Rectal smooth muscle tissue (tissue), 1 donor: ENCODE results near the gene RPIA.
"Not testable (repeated sequence)": the region's sequence is repeated elsewhere in the genome, so short reads cannot be mapped to it uniquely, and the experiment has no call there.

Source experiments
- H3K27ac ChIP-seq: one replicate; pipeline ENCODE4 v1.7.0; 2013; ENCODE audit warnings: low read depth, low read length, inconsistent platforms
- H3K27me3 ChIP-seq: one replicate; pipeline ENCODE4 v1.7.0; 2013; ENCODE audit warnings: low read length; ENCODE audit not compliant: control insufficient read depth, insufficient read depth
- H3K36me3 ChIP-seq: one replicate; pipeline ENCODE4 v1.7.0; 2013; ENCODE audit warnings: low read length; ENCODE audit not compliant: control insufficient read depth, insufficient read depth
- H3K4me1 ChIP-seq: one replicate; pipeline ENCODE4 v1.7.0; 2013; ENCODE audit warnings: low read length; ENCODE audit not compliant: control insufficient read depth, insufficient read depth
- H3K4me3 ChIP-seq: one replicate; pipeline ENCODE4 v1.7.0; 2013; ENCODE audit warnings: low read length
- H3K9ac ChIP-seq: one replicate; pipeline ENCODE4 v1.7.0; 2013; ENCODE audit warnings: low read length

RPIA gene

GRCh38 chr2:88691339-88692183 lies at the start of gene RPIA:
Gene RPIA (plus strand): TSS chr2:88691673. CDS start chr2:88691699, 26 bp downstream.
- peak within 1 kb of the TSS; percentile 72 for H3K9ac ChIP-seq
- H3K4me3 ChIP-seq: peak within 1 kb of the TSS; percentile 94
- H3K27ac ChIP-seq: peak within 1 kb of the TSS; percentile 73
- H3K27me3 ChIP-seq: no peaks in the 10 kb centered on the region
- no peaks in the 10 kb centered on the region for H3K36me3 ChIP-seq
- H3K4me1 ChIP-seq: peaks cover 2% of the 10 kb centered on the region

DNA sequence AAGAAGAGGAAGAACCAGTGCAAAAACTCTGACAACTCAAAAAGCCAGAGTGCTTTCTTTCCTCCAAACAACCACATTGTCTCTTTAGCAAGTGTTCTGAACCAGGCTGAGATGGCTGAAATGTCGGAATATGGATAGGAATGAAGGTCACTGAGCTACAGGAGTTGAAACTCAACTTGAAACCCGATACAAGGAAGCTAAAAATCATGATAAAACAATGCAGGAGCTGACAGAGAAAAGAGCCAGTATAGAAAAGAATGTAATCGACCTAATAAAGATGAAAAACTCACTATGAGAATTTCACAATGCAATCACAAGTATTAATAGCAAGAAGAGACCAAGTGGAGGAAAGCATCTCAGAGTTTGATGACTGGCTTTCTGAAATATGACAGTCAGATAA lies 49.2 kb upstream of the RPIA start:
- Histone ChIP-seq H3K27ac (no peak overlapping the region), H3K27me3 (no peaks in the 10 kb centered on the region), H3K4me1 (no peaks in the 10 kb centered on the region), H3K36me3 (no peaks in the 10 kb centered on the region), H3K9ac (no peak overlapping the region), H3K4me3 (no peak overlapping the region)

DNA sequence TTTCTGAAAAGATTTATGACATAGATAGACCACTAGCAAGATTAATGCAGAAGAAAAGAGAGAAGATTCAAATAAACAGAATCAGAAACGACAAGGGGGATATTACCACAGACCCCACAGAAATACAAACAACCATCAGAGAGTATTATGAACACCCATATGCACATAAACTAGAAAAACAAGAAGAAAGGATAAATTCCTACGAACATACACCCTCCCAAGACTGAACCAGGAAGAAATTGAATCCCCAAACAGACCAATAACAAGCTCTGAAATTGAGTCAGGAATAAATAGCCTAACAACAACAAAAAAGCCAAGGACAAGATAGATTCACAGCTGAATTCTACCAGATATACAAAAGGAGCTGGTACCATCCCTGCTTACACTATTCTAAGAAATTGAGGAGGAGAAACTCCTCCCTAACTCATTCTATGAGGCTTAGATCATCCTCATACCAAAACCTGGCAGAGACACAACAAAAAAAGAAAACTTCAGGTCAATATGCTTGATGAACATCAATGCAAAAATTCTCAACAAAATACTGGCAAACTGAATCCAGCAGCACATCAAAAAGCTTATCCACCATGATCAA lies 46.1 kb upstream of the RPIA start:
- H3K9ac ChIP-seq, H3K4me3 ChIP-seq, H3K27ac ChIP-seq: not testable (repeated sequence)

GRCh38 chr2:88651646-88652045 lies 39.8 kb upstream of the RPIA start:
- no peaks in the 10 kb centered on the region for H3K4me1 ChIP-seq
- H3K9ac ChIP-seq: no peak overlapping the region
- H3K27me3 ChIP-seq: no peaks in the 10 kb centered on the region
- H3K4me3 ChIP-seq: no peak overlapping the region
- H3K36me3 ChIP-seq: no peaks in the 10 kb centered on the region
- H3K27ac ChIP-seq: no peak overlapping the region

More for the DNA sequence above, 46.1 kb upstream of the RPIA start:
- H3K4me1 ChIP-seq, H3K36me3 ChIP-seq, H3K27me3 ChIP-seq: not testable (repeated sequence)

GRCh38 chr2:88654714-88655113 lies 36.8 kb upstream of the RPIA start:
- Histone ChIP-seq H3K4me3 (no peak overlapping the region), H3K27me3 (no peaks in the 10 kb centered on the region), H3K27ac (no peak overlapping the region), H3K36me3 (no peaks in the 10 kb centered on the region), H3K4me1 (no peaks in the 10 kb centered on the region), H3K9ac (no peak overlapping the region)

DNA sequence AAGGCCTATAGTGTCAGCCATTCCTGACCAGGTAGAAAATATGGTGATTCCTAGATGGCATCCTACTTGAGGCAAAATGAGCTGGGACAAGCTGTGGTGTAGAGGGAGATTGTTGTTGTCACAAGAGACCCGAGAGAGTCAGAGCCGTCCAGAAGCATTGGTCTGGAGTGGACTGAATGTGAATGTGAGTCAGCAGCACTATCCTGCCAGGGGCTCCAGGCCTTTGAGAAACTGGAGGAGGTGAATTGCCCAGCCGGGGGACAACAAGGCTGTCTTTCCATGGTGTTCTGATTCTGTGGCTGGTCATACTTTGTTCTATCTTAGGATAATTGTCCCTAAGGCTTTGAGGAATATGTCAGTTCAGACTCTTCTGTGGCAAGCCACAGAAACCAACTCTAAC lies 34.8 kb upstream of the RPIA start:
- no peaks in the 10 kb centered on the region for H3K36me3 ChIP-seq
- H3K9ac ChIP-seq: no peak overlapping the region
- no peak overlapping the region for H3K27ac ChIP-seq
- no peaks in the 10 kb centered on the region for H3K4me1 ChIP-seq
- no peaks in the 10 kb centered on the region for H3K27me3 ChIP-seq
- H3K4me3 ChIP-seq: no peak overlapping the region

DNA sequence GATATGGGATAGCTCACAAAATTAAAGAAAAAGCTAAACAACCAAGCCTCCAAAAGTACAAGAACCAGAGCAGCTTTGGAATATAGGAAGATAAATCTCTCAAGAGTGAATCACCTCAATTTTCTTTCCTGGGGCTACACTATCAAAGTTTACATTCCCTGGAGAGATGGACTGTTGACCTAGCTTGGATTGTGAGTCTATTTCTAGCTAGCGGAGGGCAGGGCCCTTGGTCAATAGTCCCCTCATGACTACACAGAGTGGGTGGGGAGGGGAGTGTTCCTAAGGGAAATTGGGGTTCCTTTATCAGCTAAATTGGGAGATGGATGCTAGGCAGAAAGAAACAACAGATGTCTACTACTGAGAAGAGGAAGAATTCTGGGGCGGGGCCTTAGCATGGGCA lies 34.3 kb upstream of the RPIA start:
- Histone ChIP-seq H3K27ac (no peak overlapping the region), H3K36me3 (no peaks in the 10 kb centered on the region), H3K4me3 (no peak overlapping the region), H3K27me3 (no peaks in the 10 kb centered on the region), H3K9ac (no peak overlapping the region), H3K4me1 (no peaks in the 10 kb centered on the region)

DNA sequence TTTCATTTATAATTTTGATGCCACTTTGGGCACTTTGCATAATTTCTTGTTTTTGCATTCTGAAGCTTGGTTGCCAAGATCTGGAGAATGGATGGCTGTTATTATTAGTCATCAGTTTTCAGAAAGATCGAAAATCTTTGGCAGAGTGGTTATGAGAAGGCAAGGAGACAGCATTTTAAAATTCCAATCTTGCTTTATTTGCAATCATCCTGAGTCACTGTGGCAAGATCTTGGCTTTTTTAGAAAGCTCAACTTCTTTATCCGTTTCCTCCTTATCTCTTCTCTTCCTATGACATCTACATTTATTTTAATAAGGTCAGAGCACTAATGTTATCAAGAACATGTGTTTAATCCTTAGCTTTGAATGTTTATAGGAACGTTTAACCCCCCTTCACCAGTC lies 33.1 kb upstream of the RPIA start:
- no peak overlapping the region for H3K4me3 ChIP-seq
- no peaks in the 10 kb centered on the region for H3K4me1 ChIP-seq
- no peak overlapping the region for H3K27ac ChIP-seq
- no peaks in the 10 kb centered on the region for H3K36me3 ChIP-seq
- no peaks in the 10 kb centered on the region for H3K27me3 ChIP-seq
- no peak overlapping the region for H3K9ac ChIP-seq

- H3K36me3 ChIP-seq: no peaks in the 10 kb centered on the region
- peak overlapping the region; percentile 6 for H3K27ac ChIP-seq
- H3K9ac ChIP-seq: no peak overlapping the region
- H3K4me1 ChIP-seq: no peaks in the 10 kb centered on the region
- no peak overlapping the region for H3K4me3 ChIP-seq
- H3K27me3 ChIP-seq: no peaks in the 10 kb centered on the region
Measured at GRCh38 chr2:88658881-88659537, 32.5 kb upstream of the RPIA start.

GRCh38 chr2:88659538-88659915 lies 31.9 kb upstream of the RPIA start:
- Histone ChIP-seq H3K27me3 (no peaks in the 10 kb centered on the region), H3K4me3 (no peak overlapping the region), H3K9ac (no peak overlapping the region), H3K27ac (no peak overlapping the region), H3K36me3 (no peaks in the 10 kb centered on the region), H3K4me1 (no peaks in the 10 kb centered on the region)

DNA sequence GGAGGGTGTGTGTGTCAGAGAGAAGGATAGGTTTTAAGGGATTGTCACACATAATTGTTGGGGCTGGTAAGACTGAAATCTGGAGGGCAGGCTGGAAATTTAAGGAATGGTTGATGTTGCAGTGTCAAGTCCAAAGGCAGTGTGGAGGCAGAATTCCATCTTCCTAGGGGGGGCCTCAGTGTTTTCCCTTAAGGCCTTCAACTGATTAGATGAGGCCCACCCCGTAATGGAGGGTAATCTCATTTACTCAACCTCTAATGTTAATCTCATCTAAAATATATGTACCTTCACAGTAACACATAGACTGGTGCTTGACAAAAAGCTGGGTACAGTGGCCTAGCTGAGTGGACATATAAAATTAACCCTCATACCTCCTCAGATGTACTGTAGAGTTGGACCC lies 30.9 kb upstream of the RPIA start:
- no peaks in the 10 kb centered on the region for H3K36me3 ChIP-seq
- H3K27me3 ChIP-seq: no peaks in the 10 kb centered on the region
- no peak overlapping the region for H3K9ac ChIP-seq
- H3K27ac ChIP-seq: no peak overlapping the region
- no peaks in the 10 kb centered on the region for H3K4me1 ChIP-seq
- no peak overlapping the region for H3K4me3 ChIP-seq

DNA sequence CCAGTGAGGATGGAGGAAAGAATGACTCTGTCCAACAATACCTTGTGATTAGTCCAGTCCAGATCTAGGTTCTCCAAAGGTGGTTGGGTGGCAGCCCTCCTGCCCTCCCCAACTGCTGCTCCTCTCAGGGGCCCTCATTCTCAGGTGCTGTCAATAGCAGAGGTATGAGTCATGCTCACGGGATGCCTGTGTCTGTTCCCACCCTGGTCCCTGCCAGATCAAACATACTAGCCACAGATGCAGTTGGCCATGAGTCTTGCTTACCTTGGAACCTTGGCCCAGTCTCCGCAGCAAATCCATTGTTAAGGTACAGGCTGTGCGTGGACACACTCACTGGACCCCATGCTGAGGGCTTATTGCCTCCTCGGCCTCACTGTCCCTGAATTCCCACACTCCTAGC lies 24.9 kb upstream of the RPIA start:
- no peak overlapping the region for H3K9ac ChIP-seq
- H3K4me3 ChIP-seq: no peak overlapping the region
- H3K36me3 ChIP-seq: no peaks in the 10 kb centered on the region
- H3K27me3 ChIP-seq: no peaks in the 10 kb centered on the region
- no peaks in the 10 kb centered on the region for H3K4me1 ChIP-seq
- H3K27ac ChIP-seq: no peak overlapping the region
